ENCODE measurements around the gene MYOF.

GRCh38 chr10:93437086-93437945 lies 44.8 kb downstream of the MYOF start:
- TF ChIP-seq POLR2A (IDR thresholded peaks at IDR 0.05) (peak in 2 of 4 donors; percentile 21 to 49), CTCF (IDR thresholded peaks at IDR 0.05) (no peak)
